ENCODE data around the gene DPEP1. TPM values are rescaled to one million over a fixed set of nuclear protein-coding genes. Genes with fewer than 3 reads are reported as not detected.
"Not testable (repeated sequence)": the region's sequence is repeated elsewhere in the genome, so short reads cannot be mapped to it uniquely, and the experiment has no call there.

Gene DPEP1
- total RNA-seq, 2 experiments from 2014 or later = not detected

DNA sequence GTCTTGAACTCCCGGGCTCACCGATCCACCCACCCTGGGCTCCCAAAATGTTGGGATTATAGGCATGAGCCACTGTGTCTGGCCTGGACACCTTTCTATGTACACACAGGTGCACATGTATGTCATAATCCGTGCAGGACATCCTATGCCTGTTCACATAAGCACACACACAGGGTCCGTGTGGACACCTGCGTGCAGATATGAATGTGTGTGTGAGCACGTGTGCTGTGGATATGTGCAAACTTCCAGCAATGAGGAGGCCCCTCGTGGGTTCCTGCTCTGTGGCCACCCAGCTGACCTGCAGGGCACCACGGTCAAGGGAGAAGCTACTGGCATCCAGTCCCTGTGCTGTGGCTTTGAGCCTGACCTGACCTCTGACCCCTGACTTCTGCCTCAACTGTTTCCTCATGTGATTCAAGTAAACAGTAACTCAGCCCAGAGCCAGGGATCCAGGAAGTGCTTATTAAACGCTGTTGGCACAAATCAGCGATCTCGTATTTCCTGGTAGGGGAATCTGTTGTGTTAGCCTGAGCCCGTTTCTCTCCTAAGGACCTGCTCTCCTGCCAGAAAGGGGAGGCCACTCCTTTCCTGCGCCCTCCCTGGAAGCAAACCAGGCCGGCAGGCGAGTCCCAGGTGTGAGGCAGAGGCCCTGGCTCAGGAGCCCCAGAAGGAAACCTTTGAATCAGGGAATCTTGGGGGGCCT lies 31.4 kb upstream of the DPEP1 start:
- CTCF ChIA-PET = no interaction called here
- intact Hi-C loops (cut with DNase I, micrococcal nuclease) = no loop called here
- no peaks in the 10 kb centered on the region for H3K27me3 Mint-ChIP-seq
- no peak overlapping the region for H3K4me3 Mint-ChIP-seq
- peaks cover 10% of the 10 kb centered on the region for H3K36me3 Mint-ChIP-seq (ENCODE audit: low read depth)
- POLR2A ChIA-PET = no interaction called here
- H3K4me1 Mint-ChIP-seq = no peaks in the 10 kb centered on the region
- no peak overlapping the region for H3K27ac Mint-ChIP-seq
- H3K9me3 Mint-ChIP-seq (ENCODE audit: low read depth) = no peaks in the 10 kb centered on the region
- DNase-seq = no peak
- ATAC-seq = no peak

DNA sequence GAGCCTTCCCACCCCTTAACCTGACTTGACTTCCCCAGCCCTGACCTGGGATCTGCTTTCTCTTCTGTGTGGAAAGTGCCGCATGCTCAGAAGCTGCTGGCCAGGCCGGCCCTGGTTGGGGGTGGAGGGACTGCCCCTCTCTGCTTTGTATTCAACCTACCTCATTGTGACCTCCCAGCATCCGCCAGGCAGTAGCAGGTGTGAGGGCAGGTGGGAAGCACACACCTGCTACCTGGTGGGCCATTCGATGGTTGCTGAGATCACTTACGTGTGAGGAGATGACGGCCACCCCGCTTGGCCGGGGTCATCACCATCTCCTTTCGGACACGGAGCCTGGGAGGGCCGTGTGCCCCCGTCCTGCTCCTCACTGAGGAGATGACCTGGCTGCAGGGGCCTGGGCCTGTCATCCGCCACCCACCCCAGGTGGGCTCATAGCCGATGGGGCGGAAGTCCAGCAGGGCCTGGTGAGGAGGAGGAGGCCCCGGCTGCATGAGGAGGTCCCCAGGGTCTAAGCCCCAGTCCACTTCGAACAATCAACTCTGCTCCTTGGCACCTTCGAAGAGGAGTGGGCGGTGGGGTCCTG lies 30.7 kb upstream of the DPEP1 start:
- Mint-ChIP-seq H3K27ac (no peak overlapping the region), H3K4me3 (no peak overlapping the region), H3K9me3 (ENCODE audit: low read depth) (no peaks in the 10 kb centered on the region), H3K36me3 (ENCODE audit: low read depth) (peaks cover 8% of the 10 kb centered on the region), H3K4me1 (no peaks in the 10 kb centered on the region), H3K27me3 (no peaks in the 10 kb centered on the region)
- POLR2A ChIA-PET = no interaction called here
- intact Hi-C loops (cut with DNase I, micrococcal nuclease) = no loop called here
- no peak for ATAC-seq
- DNase-seq = no peak
- CTCF ChIA-PET = no interaction called here

GRCh38 chr16:89583197-89583894 lies 30.1 kb upstream of the DPEP1 start:
- Mint-ChIP-seq H3K36me3 (ENCODE audit: low read depth) (peaks cover 6% of the 10 kb centered on the region), H3K4me1 (no peaks in the 10 kb centered on the region), H3K4me3 (no peak overlapping the region), H3K9me3 (ENCODE audit: low read depth) (no peaks in the 10 kb centered on the region), H3K27me3 (no peaks in the 10 kb centered on the region), H3K27ac (no peak overlapping the region)
- ATAC-seq (no peak), DNase-seq (no peak)
- intact Hi-C loops (cut with DNase I, micrococcal nuclease) = no loop called here
- ChIA-PET POLR2A (no interaction called here), CTCF (interaction anchor here (0.6 kb wide), 1 partner anchor 337 kb away, joined by 3 read pairs; no protein-coding TSS in a partner anchor)

- intact Hi-C loops (cut with DNase I, micrococcal nuclease) = no loop called here
- Mint-ChIP-seq H3K4me3 (no peak overlapping the region), H3K27me3 (no peaks in the 10 kb centered on the region), H3K9me3 (ENCODE audit: low read depth) (no peaks in the 10 kb centered on the region), H3K27ac (no peak overlapping the region), H3K4me1 (no peaks in the 10 kb centered on the region), H3K36me3 (ENCODE audit: low read depth) (peaks cover 5% of the 10 kb centered on the region)
- no peak for ATAC-seq
- ChIA-PET POLR2A (no interaction called here), CTCF (interaction anchor here (0.6 kb wide), 1 partner anchor 336 kb away, joined by 3 read pairs; no protein-coding TSS in a partner anchor)
- no peak for DNase-seq
Measured at GRCh38 chr16:89583895-89584644, 29.4 kb upstream of the DPEP1 start.

- ChIA-PET POLR2A (no interaction called here), CTCF (no interaction called here)
- intact Hi-C loops (cut with DNase I, micrococcal nuclease) = no loop called here
- no peaks in the 10 kb centered on the region for H3K9me3 Mint-ChIP-seq (ENCODE audit: low read depth)
- DNase-seq (no peak), ATAC-seq (no peak)
- H3K27me3 Mint-ChIP-seq = no peaks in the 10 kb centered on the region
- H3K36me3 Mint-ChIP-seq (ENCODE audit: low read depth) = peaks cover 5% of the 10 kb centered on the region
- no peak overlapping the region for H3K27ac Mint-ChIP-seq
- no peaks in the 10 kb centered on the region for H3K4me1 Mint-ChIP-seq
- H3K4me3 Mint-ChIP-seq = no peak overlapping the region
Measured at GRCh38 chr16:89584768-89585549, 28.5 kb upstream of the DPEP1 start.

- no peak overlapping the region for H3K27ac Mint-ChIP-seq
- no peaks in the 10 kb centered on the region for H3K4me1 Mint-ChIP-seq
- ATAC-seq (no peak), DNase-seq (no peak)
- ChIA-PET POLR2A (no interaction called here), CTCF (no interaction called here)
- no peaks in the 10 kb centered on the region for H3K27me3 Mint-ChIP-seq
- peaks cover 5% of the 10 kb centered on the region for H3K36me3 Mint-ChIP-seq (ENCODE audit: low read depth)
- H3K4me3 Mint-ChIP-seq = no peak overlapping the region
- H3K9me3 Mint-ChIP-seq (ENCODE audit: low read depth) = no peaks in the 10 kb centered on the region
- intact Hi-C loops (cut with DNase I, micrococcal nuclease) = loop anchor here in 1 of 2 experiments (2.0 kb wide), 1 partner anchor 393 kb away; no protein-coding TSS in a partner anchor
Measured at GRCh38 chr16:89586218-89586617, 27.2 kb upstream of the DPEP1 start.

DNA sequence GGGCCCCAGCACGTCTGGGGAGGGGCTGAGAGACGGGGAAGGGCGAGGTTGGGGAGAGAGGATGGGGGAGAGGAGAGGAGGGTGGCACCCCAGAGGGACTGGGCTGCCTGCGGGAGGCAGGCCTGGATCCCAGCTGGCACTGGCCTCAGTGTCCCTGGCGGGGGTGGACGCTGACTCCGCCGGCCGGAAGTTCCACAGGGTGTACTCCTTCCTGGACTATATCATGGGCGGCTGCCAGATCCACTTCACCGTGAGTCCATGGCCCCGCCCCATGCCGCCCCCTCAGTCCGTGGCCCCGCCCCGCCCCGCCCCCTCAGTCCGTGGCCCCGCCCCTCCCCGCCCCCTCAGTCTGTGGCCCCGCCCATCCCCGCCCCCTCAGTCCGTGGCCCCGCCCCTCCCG lies 26.6 kb upstream of the DPEP1 start:
- ATAC-seq (peak; percentile 31), DNase-seq (peak; percentile 60)

GRCh38 chr16:89587676-89588075 lies 25.8 kb upstream of the DPEP1 start:
- H3K9me3 Mint-ChIP-seq (ENCODE audit: low read depth); H3K27ac Mint-ChIP-seq; H3K27me3 Mint-ChIP-seq; DNase-seq; ATAC-seq; POLR2A ChIA-PET; CTCF ChIA-PET; H3K36me3 Mint-ChIP-seq (ENCODE audit: low read depth); H3K4me3 Mint-ChIP-seq; H3K4me1 Mint-ChIP-seq: not testable (repeated sequence)
- intact Hi-C loops (cut with DNase I, micrococcal nuclease) = loop anchor here in 1 of 2 experiments (1.0 to 2.0 kb wide), 2 partner anchors 340 to 395 kb away; no protein-coding TSS in a partner anchor

More for the DNA sequence above, 26.6 kb upstream of the DPEP1 start:
- no peaks in the 10 kb centered on the region for H3K27me3 Mint-ChIP-seq
- no peaks in the 10 kb centered on the region for H3K9me3 Mint-ChIP-seq (ENCODE audit: low read depth)
- ChIA-PET CTCF (no interaction called here), POLR2A (no interaction called here)
- no peaks in the 10 kb centered on the region for H3K4me1 Mint-ChIP-seq
- no peak overlapping the region for H3K4me3 Mint-ChIP-seq
- intact Hi-C loops (cut with DNase I, micrococcal nuclease) = loop anchor here in 1 of 2 experiments (1.0 to 2.0 kb wide), 2 partner anchors 340 to 394 kb away; no protein-coding TSS in a partner anchor
- H3K36me3 Mint-ChIP-seq (ENCODE audit: low read depth) = peaks cover 3% of the 10 kb centered on the region
- no peak overlapping the region for H3K27ac Mint-ChIP-seq

GRCh38 chr16:89588413-89589109 lies 24.9 kb upstream of the DPEP1 start:
- no peaks in the 10 kb centered on the region for H3K27me3 Mint-ChIP-seq
- intact Hi-C loops (cut with DNase I, micrococcal nuclease) = no loop called here
- no peaks in the 10 kb centered on the region for H3K9me3 Mint-ChIP-seq (ENCODE audit: low read depth)
- H3K27ac Mint-ChIP-seq = no peak overlapping the region
- peaks cover 2% of the 10 kb centered on the region for H3K4me1 Mint-ChIP-seq
- ChIA-PET CTCF (no interaction called here), POLR2A (no interaction called here)
- ATAC-seq (no peak), DNase-seq (no peak)
- H3K36me3 Mint-ChIP-seq (ENCODE audit: low read depth) = peaks cover 2% of the 10 kb centered on the region
- H3K4me3 Mint-ChIP-seq = no peak overlapping the region

DNA sequence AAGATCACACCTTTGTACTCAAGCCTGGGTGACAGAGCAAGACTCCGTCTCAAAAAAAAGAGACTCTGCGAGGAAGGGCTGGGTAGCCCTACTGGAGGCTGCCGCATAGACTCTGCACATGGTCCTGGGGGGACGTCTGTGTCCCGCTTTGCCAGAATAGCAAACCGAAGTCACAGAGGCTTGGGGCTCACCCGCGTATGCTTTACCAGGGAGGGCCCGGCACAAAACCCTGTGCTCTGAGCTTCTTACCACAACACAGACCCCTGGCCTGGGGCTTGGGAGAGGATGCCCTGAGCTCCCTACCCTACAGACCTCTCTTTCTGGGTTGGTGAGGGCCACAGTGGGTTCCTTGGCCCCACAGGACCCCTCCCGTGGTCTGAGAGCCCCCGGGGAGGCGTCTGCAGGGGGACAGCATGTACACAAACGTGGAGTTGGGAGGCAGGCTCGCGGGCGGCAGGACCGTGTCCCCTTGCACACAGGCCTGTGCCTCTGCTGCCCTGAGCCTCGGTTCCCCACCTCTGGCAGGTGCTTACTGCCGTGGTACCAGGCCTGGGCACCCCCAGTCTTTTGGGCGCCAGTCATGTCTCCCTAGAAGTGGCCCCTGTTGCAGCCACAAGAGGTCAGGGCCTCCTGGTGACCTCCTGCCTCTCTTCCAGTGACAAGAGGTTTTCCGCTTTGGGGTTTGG lies 24.1 kb upstream of the DPEP1 start:
- intact Hi-C loops (cut with DNase I, micrococcal nuclease) = no loop called here

More for the DNA sequence above, 24.1 kb upstream of the DPEP1 start:
- Mint-ChIP-seq H3K4me3 (no peak overlapping the region), H3K4me1 (peaks cover 7% of the 10 kb centered on the region), H3K36me3 (ENCODE audit: low read depth) (peaks cover 2% of the 10 kb centered on the region), H3K9me3 (ENCODE audit: low read depth) (no peaks in the 10 kb centered on the region), H3K27me3 (no peaks in the 10 kb centered on the region), H3K27ac (no peak overlapping the region)
- POLR2A ChIA-PET = no interaction called here
- CTCF ChIA-PET = interaction anchor here (0.9 kb wide), 1 partner anchor 13 kb away, joined by 5 read pairs; no protein-coding TSS in a partner anchor
- ATAC-seq (no peak), DNase-seq (no peak)

Measured in activated CD4-positive, alpha-beta T cell treated with anti-CD3 and anti-CD28 coated beads for 36 hours (primary cell).